H9 (cell line): ENCODE results near the gene BCAS3. TPM values are rescaled to one million over a fixed set of nuclear protein-coding genes. Genes with fewer than 3 reads are reported as not detected.

Source experiments
- DNase-seq: peaks from one replicate; pipeline ENCODE4 v3.0.0-alpha.2; 2017
- H2AFZ ChIP-seq: one replicate; pipeline ENCODE4 v1.6.1; 2013; ENCODE audit warnings: mild to moderate bottlenecking, low read length, control low read depth, moderate library complexity
- H2AK5ac ChIP-seq: 2 replicates; pipeline ENCODE4 v1.6.1; 2013; ENCODE audit warnings: low read length, control low read depth, mixed read lengths; ENCODE audit not compliant: insufficient read length
- H2BK120ac ChIP-seq: one replicate; pipeline ENCODE4 v1.6.1; 2013; ENCODE audit warnings: low read depth, mild to moderate bottlenecking, low read length, control low read depth, inconsistent platforms; ENCODE audit not compliant: poor library complexity, severe bottlenecking
- H2BK12ac ChIP-seq: 2 replicates; pipeline ENCODE4 v1.6.1; 2013; ENCODE audit warnings: low read length, control low read depth, mixed read lengths, low read depth; ENCODE audit not compliant: insufficient read length
- H2BK15ac ChIP-seq: 2 replicates; pipeline ENCODE4 v1.6.1; 2013; ENCODE audit warnings: low read depth, low read length, control low read depth
- H2BK20ac ChIP-seq: one replicate; pipeline ENCODE4 v1.6.1; 2013; ENCODE audit warnings: low read depth, mild to moderate bottlenecking, low read length, control low read depth, inconsistent platforms; ENCODE audit not compliant: poor library complexity, severe bottlenecking
- H2BK5ac ChIP-seq: 2 replicates; pipeline ENCODE4 v1.6.1; 2013; ENCODE audit warnings: low read length, control low read depth, mixed read lengths; ENCODE audit not compliant: insufficient read length
- H3K14ac ChIP-seq: 2 replicates; pipeline ENCODE4 v1.6.1; 2013; ENCODE audit warnings: low read length, control low read depth; ENCODE audit not compliant: insufficient read depth
- H3K18ac ChIP-seq: 2 replicates; pipeline ENCODE4 v1.6.1; 2013; ENCODE audit warnings: low read depth, mild to moderate bottlenecking, mixed read lengths, low read length, control low read depth; ENCODE audit not compliant: insufficient read length
- H3K23ac ChIP-seq: 2 replicates; pipeline ENCODE4 v1.6.1; 2013; ENCODE audit warnings: low read length, control low read depth, mixed read lengths, low read depth; ENCODE audit not compliant: insufficient read length
- H3K23me2 ChIP-seq: 2 replicates; pipeline ENCODE4 v1.6.1; 2013; ENCODE audit warnings: low read depth, mild to moderate bottlenecking, mixed read lengths, low read length, control low read depth; ENCODE audit not compliant: insufficient read length, poor library complexity, severe bottlenecking
- H3K27ac ChIP-seq: 2 replicates; pipeline ENCODE4 v1.5.1; 2013; ENCODE audit warnings: low read length, control low read depth, mixed read lengths, low read depth; ENCODE audit not compliant: insufficient read length
- H3K27me3 ChIP-seq: 2 replicates; pipeline ENCODE4 v1.6.1; 2013; ENCODE audit warnings: low read length, control low read depth, inconsistent platforms; ENCODE audit not compliant: insufficient read depth
- H3K4ac ChIP-seq: 2 replicates; pipeline ENCODE4 v1.6.1; 2013; ENCODE audit warnings: low read depth, mild to moderate bottlenecking, control low read depth, inconsistent platforms, low read length, moderate library complexity
- H3K4me1 ChIP-seq: 2 replicates; pipeline ENCODE4 v1.6.1; 2013; ENCODE audit warnings: low read length, control low read depth, inconsistent platforms; ENCODE audit not compliant: insufficient read depth
- H3K4me2 ChIP-seq: 2 replicates; pipeline ENCODE4 v1.6.1; 2013; ENCODE audit warnings: low read length, control low read depth, mixed read lengths; ENCODE audit not compliant: insufficient read length, insufficient read depth
- H3K56ac ChIP-seq: 2 replicates; pipeline ENCODE4 v1.6.1; 2013; ENCODE audit warnings: low read depth, mild to moderate bottlenecking, mixed read lengths, low read length, control low read depth; ENCODE audit not compliant: insufficient read length
- H3K79me1 ChIP-seq: 2 replicates; pipeline ENCODE4 v1.6.1; 2013; ENCODE audit warnings: low read depth, mild to moderate bottlenecking, moderate library complexity, low read length, control low read depth, inconsistent platforms; ENCODE audit not compliant: insufficient read depth, poor library complexity, severe bottlenecking
- H3K79me2 ChIP-seq: 2 replicates; pipeline ENCODE4 v1.6.1; 2013; ENCODE audit warnings: low read length, control low read depth, inconsistent platforms; ENCODE audit not compliant: insufficient read depth
- H3K9ac ChIP-seq: 2 replicates; pipeline ENCODE4 v1.6.1; 2013; ENCODE audit warnings: low read length, control low read depth, mixed read lengths; ENCODE audit not compliant: insufficient read length; ENCODE audit errors: extremely low read depth
- H3K9me3 ChIP-seq: one replicate; pipeline ENCODE4 v1.6.1; 2013; ENCODE audit warnings: low read depth, low read length, inconsistent platforms; ENCODE audit not compliant: control insufficient read depth
- H3T11ph ChIP-seq: one replicate; pipeline ENCODE4 v1.6.1; 2013; ENCODE audit warnings: mild to moderate bottlenecking, low read length, control low read depth, inconsistent platforms
- H4K20me1 ChIP-seq: one replicate; pipeline ENCODE4 v1.6.1; 2013; ENCODE audit not compliant: control insufficient read depth, insufficient read length, insufficient read depth
- H4K5ac ChIP-seq: 2 replicates; pipeline ENCODE4 v1.6.1; 2013; ENCODE audit warnings: low read depth, mild to moderate bottlenecking, mixed read lengths, low read length, control low read depth; ENCODE audit not compliant: insufficient read length
- H4K8ac ChIP-seq: replicated peaks from 2 replicates; pipeline ENCODE4 v1.6.1; 2013; ENCODE audit warnings: low read length, control low read depth, mixed read lengths, low read depth; ENCODE audit not compliant: insufficient read length
- H4K91ac ChIP-seq: 2 replicates; pipeline ENCODE4 v1.6.1; 2013; ENCODE audit warnings: low read depth, mild to moderate bottlenecking, moderate library complexity, mixed read lengths, low read length, control low read depth; ENCODE audit not compliant: insufficient read length
- H3K27ac Mint-ChIP-seq, 3 experiments: 2 replicates in 2 of 3; 3 replicates in 1 of 3; pipeline ENCODE4 v1.8.0; 2020 to 2021; ENCODE audit warnings: mixed read lengths in 3 of 3, mild to moderate bottlenecking in 1 of 3, moderate library complexity in 1 of 3
- H3K27me3 Mint-ChIP-seq: 2 replicates; pipeline ENCODE4 v1.8.0; 2021; ENCODE audit warnings: low read depth, mild to moderate bottlenecking, moderate library complexity, mixed read lengths
- H3K36me3 Mint-ChIP-seq, 3 experiments: 2 replicates in 2 of 3; 3 replicates in 1 of 3; pipeline ENCODE4 v1.8.0; 2020 to 2021; ENCODE audit warnings: low read depth in 3 of 3, mixed read lengths in 3 of 3; ENCODE audit not compliant: insufficient read depth in 1 of 3
- H3K4me1 Mint-ChIP-seq, 2 experiments: 2 replicates each; pipeline ENCODE4 v1.8.0; 2020; ENCODE audit warnings: mixed read lengths in 2 of 2
- H3K4me3 Mint-ChIP-seq, 2 experiments: 2 replicates in 1 of 2; 3 replicates in 1 of 2; pipeline ENCODE4 v1.8.0; 2020 to 2021; ENCODE audit warnings: mild to moderate bottlenecking in 2 of 2, mixed read lengths in 2 of 2, moderate library complexity in 1 of 2
- H3K9me3 Mint-ChIP-seq, 2 experiments: 2 replicates in 1 of 2; 3 replicates in 1 of 2; pipeline ENCODE4 v1.8.0; 2020; ENCODE audit warnings: mild to moderate bottlenecking in 2 of 2, mixed read lengths in 2 of 2, moderate library complexity in 1 of 2
- WGBS: extraction: QIAGEN DNeasy Blood & Tissue Kit; methylation state at CpG from one replicate; pipeline ENCODE4 v1.1.7; 2013; ENCODE audit warnings: missing lambda C conversion rate, low lambda C conversion rate, mixed read lengths; ENCODE audit not compliant: insufficient read length; ENCODE audit errors: extremely low coverage; 5-methylcytosine and 5-hydroxymethylcytosine counted together
- total RNA-seq: library from RNA; stranded (reverse); gene quantifications from 2 replicates; pipeline ENCODE4 v1.2.1, GENCODE V29; 2021
- TF ChIP-seq, protein P1 (sequence below): fragments of 200-600 bp; sonication (generic); conservative IDR thresholded peaks from 3 replicates; pipeline ENCODE4 v1.8.0; 2021; ENCODE audit warnings: antibody characterized with exemption, mild to moderate bottlenecking

The BCAS3 gene
- total RNA-seq, 1 experiment from 2014 or later = 22.4 TPM

DNA sequence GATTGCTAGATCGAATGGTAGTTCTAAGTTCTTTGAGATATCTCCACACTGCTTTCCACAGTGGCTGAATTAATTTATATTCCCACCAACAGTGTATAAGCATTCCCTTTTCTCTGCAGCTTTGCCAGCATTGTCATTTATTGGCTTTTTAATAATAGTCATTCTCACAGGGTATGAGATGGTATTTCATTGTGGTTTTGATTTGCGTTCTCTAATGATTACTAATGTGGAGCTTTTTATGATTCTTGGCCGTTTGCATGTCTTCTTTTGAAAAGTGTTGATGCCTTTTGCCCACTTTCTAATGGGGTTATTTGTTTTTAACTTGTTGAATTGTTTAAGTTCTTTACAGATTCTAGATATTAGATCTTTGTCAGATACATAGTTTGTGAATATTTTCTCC lies 36.5 kb upstream of the BCAS3 start:
- H3K4ac ChIP-seq = no peak overlapping the region
- H4K8ac ChIP-seq = no peak overlapping the region
- H4K20me1 ChIP-seq = no peaks in the 10 kb centered on the region
- Mint-ChIP-seq H3K27me3 (no peaks in the 10 kb centered on the region), H3K4me1 (peaks cover 6 to 7% of the 10 kb centered on the region in 2 experiments; a peak in 3 of 4 replicates), H3K4me3 (no peak overlapping the region), H3K27ac (peak overlapping the region in 1 of 3 experiments; percentile 29; a peak in 1 of 7 replicates), H3K9me3 (no peaks in the 10 kb centered on the region), H3K36me3 (peaks cover 2 to 16% (median 10%) of the 10 kb centered on the region in 3 experiments; a peak in 5 of 7 replicates)
- H3K18ac ChIP-seq = no peak overlapping the region
- no peak overlapping the region for H2BK12ac ChIP-seq
- no peak overlapping the region for H3K9ac ChIP-seq
- no peak overlapping the region for H2BK120ac ChIP-seq
- H3K4me2 ChIP-seq = no peak overlapping the region
- no peak overlapping the region for H2BK5ac ChIP-seq
- no peaks in the 10 kb centered on the region for H3K79me2 ChIP-seq
- H3K23me2 ChIP-seq = no peaks in the 10 kb centered on the region
- H3K4me1 ChIP-seq = no peaks in the 10 kb centered on the region
- H3K14ac ChIP-seq = no peak overlapping the region
- H4K5ac ChIP-seq = no peak overlapping the region
- TF ChIP-seq, protein P1, sequence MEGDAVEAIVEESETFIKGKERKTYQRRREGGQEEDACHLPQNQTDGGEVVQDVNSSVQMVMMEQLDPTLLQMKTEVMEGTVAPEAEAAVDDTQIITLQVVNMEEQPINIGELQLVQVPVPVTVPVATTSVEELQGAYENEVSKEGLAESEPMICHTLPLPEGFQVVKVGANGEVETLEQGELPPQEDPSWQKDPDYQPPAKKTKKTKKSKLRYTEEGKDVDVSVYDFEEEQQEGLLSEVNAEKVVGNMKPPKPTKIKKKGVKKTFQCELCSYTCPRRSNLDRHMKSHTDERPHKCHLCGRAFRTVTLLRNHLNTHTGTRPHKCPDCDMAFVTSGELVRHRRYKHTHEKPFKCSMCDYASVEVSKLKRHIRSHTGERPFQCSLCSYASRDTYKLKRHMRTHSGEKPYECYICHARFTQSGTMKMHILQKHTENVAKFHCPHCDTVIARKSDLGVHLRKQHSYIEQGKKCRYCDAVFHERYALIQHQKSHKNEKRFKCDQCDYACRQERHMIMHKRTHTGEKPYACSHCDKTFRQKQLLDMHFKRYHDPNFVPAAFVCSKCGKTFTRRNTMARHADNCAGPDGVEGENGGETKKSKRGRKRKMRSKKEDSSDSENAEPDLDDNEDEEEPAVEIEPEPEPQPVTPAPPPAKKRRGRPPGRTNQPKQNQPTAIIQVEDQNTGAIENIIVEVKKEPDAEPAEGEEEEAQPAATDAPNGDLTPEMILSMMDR = no peak
- H2AK5ac ChIP-seq = no peak overlapping the region
- no peak overlapping the region for H2AFZ ChIP-seq
- no peak for DNase-seq
- H3K23ac ChIP-seq = no peak overlapping the region
- no peaks in the 10 kb centered on the region for H3K9me3 ChIP-seq
- no peak overlapping the region for H3K56ac ChIP-seq
- H3T11ph ChIP-seq = no peak overlapping the region
- WGBS = no CpG with 5 or more reads among the region's 3 CpGs
- no peaks in the 10 kb centered on the region for H3K27me3 ChIP-seq
- no peak overlapping the region for H2BK20ac ChIP-seq
- no peak overlapping the region for H2BK15ac ChIP-seq
- H3K79me1 ChIP-seq = no peaks in the 10 kb centered on the region
- no peak overlapping the region for H4K91ac ChIP-seq
- no peak overlapping the region for H3K27ac ChIP-seq
